HG03469 (cell line): ENCODE data around the gene MKKS.
A peak's percentile ranks its signal among the peaks of the same experiment; 100 is the strongest.

Experiments used
- ATAC-seq: cut with Tn5 transposase; IDR thresholded peaks from one replicate; pipeline ENCODE4 v1.9.1; 2021; ENCODE audit warnings: mild to moderate bottlenecking, moderate library complexity, moderate number of reproducible peaks; ENCODE audit not compliant: unreplicated experiment

The MKKS gene

GRCh38 chr20:10371467-10371866 is 62.6 kb downstream of the MKKS start:
- no peak for ATAC-seq

- ATAC-seq: no peak
These were observed 63.7 kb downstream of the MKKS start for GRCh38 chr20:10370091-10370887.

GRCh38 chr20:10369723-10370090 is 64.3 kb downstream of the MKKS start:
- no peak for ATAC-seq

GRCh38 chr20:10368702-10369041 is 65.3 kb downstream of the MKKS start:
- ATAC-seq: no peak

GRCh38 chr20:10367943-10368701 is 65.9 kb downstream of the MKKS start:
- no peak for ATAC-seq

GRCh38 chr20:10367693-10367942 is 66.4 kb downstream of the MKKS start:
- ATAC-seq: no peak

- ATAC-seq: no peak
These were observed 66.9 kb downstream of the MKKS start for GRCh38 chr20:10366898-10367692.

GRCh38 chr20:10362674-10363073 is 71.3 kb downstream of the MKKS start:
- ATAC-seq: peak; percentile 52

- ATAC-seq: no peak
These were observed 73.1 kb downstream of the MKKS start for GRCh38 chr20:10360878-10361277.

GRCh38 chr20:10359621-10360040 is 74.4 kb downstream of the MKKS start:
- ATAC-seq: no peak

GRCh38 chr20:10357974-10358373 is 76.0 kb downstream of the MKKS start:
- ATAC-seq: no peak

- ATAC-seq: no peak
These were observed 76.8 kb downstream of the MKKS start for GRCh38 chr20:10357061-10357708.

GRCh38 chr20:10356628-10357027 is 77.4 kb downstream of the MKKS start:
- no peak for ATAC-seq

GRCh38 chr20:10352934-10353824 is 80.8 kb downstream of the MKKS start:
- ATAC-seq: no peak
